ENCODE data around the gene TAGLN.

DNA sequence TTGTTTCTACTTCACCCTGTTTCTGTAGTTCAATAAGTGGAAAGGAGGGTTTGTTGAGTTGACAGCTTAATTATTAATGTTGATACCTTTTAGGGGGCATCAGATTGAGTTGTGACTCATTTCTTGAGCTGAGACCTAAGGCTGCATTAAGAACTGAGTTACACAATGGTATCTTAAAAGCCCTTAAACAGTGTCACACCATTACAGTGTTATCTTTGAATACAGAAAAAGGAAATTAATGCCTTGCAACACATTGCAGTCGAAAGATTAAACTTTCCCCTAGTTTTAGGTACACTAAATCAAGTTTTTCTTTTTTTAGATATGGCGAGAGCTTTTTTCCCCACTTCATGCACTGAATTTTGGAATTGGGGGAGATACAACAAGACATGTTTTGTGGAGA, 38.3 kb upstream of the TAGLN start:
- TF ChIP-seq, protein P1, sequence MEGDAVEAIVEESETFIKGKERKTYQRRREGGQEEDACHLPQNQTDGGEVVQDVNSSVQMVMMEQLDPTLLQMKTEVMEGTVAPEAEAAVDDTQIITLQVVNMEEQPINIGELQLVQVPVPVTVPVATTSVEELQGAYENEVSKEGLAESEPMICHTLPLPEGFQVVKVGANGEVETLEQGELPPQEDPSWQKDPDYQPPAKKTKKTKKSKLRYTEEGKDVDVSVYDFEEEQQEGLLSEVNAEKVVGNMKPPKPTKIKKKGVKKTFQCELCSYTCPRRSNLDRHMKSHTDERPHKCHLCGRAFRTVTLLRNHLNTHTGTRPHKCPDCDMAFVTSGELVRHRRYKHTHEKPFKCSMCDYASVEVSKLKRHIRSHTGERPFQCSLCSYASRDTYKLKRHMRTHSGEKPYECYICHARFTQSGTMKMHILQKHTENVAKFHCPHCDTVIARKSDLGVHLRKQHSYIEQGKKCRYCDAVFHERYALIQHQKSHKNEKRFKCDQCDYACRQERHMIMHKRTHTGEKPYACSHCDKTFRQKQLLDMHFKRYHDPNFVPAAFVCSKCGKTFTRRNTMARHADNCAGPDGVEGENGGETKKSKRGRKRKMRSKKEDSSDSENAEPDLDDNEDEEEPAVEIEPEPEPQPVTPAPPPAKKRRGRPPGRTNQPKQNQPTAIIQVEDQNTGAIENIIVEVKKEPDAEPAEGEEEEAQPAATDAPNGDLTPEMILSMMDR (IDR thresholded peaks at IDR 0.05), result no peak
- TF ChIP-seq POLR2A (IDR thresholded peaks at IDR 0.05), result no peak

Measured in suprapubic skin (tissue), 3 donors.